Cardiac septum (tissue), 1 donor: Measurements from ENCODE around the gene JPH2. TPM values are rescaled to one million over a fixed set of nuclear protein-coding genes. Genes with fewer than 3 reads are reported as not detected.

Source experiments
- DNase-seq: peaks from one replicate; pipeline ENCODE4 v3.0.0-alpha.2; 2020; ENCODE audit warnings: low spot score
- intact Hi-C: fragments of 100-400 bp; cut with DNase I; formaldehyde crosslinking; loops from one replicate; pipeline ENCODE4 v1.14.0; 2022
- total RNA-seq: library from RNA; stranded (reverse); fragmentation: NEBNext Ultra II Directional; extraction: Animal tissue kit (Norgen Biotek cat#: 25700); gene quantifications from one replicate; pipeline ENCODE4 v1.2.1, GENCODE V29; 2021
- donor health status: DM: no; HTN: no; CAD: no.

JPH2 gene
- total RNA-seq, 1 donor from 2014 or later: 182 TPM

- no peak for DNase-seq
- intact Hi-C loops: no loop called here
Measured at GRCh38 chr20:44092551-44093248, 94.3 kb downstream of the JPH2 start.

GRCh38 chr20:44091026-44091425 is 96.0 kb downstream of the JPH2 start:
- intact Hi-C loops: no loop called here
- DNase-seq: no peak

GRCh38 chr20:44089987-44090674 is 96.9 kb downstream of the JPH2 start:
- DNase-seq: no peak
- intact Hi-C loops: no loop called here

- intact Hi-C loops: no loop called here
Measured at GRCh38 chr20:44087857-44088120, 99.2 kb downstream of the JPH2 start.

GRCh38 chr20:44087051-44087856 is 99.7 kb downstream of the JPH2 start:
- no peak for DNase-seq
- intact Hi-C loops: no loop called here

More at GRCh38 chr20:44087857-44088120, 99.2 kb downstream of the JPH2 start:
- DNase-seq: no peak

- intact Hi-C loops: no loop called here
- no peak for DNase-seq
Measured at GRCh38 chr20:44085616-44086434, 101.2 kb downstream of the JPH2 start.

- DNase-seq: no peak
- intact Hi-C loops: loop anchor here (5.0 kb wide), 2 partner anchors 243 to 318 kb away; no protein-coding TSS in a partner anchor
Measured at GRCh38 chr20:44084891-44085290, 102.1 kb downstream of the JPH2 start.

GRCh38 chr20:44084439-44084838 is 102.5 kb downstream of the JPH2 start:
- intact Hi-C loops: loop anchor here (5.0 kb wide), 2 partner anchors 242 to 317 kb away; no protein-coding TSS in a partner anchor
- no peak for DNase-seq

- DNase-seq: no peak
- intact Hi-C loops: loop anchor here (5.0 kb wide), 2 partner anchors 241 to 316 kb away; no protein-coding TSS in a partner anchor
Measured at GRCh38 chr20:44083220-44083933, 103.6 kb downstream of the JPH2 start.

GRCh38 chr20:44081888-44082287 is 105.1 kb downstream of the JPH2 start:
- no peak for DNase-seq

GRCh38 chr20:44081476-44081875 is 105.5 kb downstream of the JPH2 start:
- DNase-seq: no peak

More at GRCh38 chr20:44081888-44082287, 105.1 kb downstream of the JPH2 start:
- intact Hi-C loops: loop anchor here (2.0 to 5.0 kb wide), 4 partner anchors 25 to 543 kb away; no protein-coding TSS in a partner anchor

GRCh38 chr20:44080646-44081267 is 106.2 kb downstream of the JPH2 start:
- intact Hi-C loops: loop anchor here (1.0 to 5.0 kb wide), 5 partner anchors 24 to 542 kb away; no protein-coding TSS in a partner anchor
- peak; percentile 88 for DNase-seq

More at GRCh38 chr20:44081476-44081875, 105.5 kb downstream of the JPH2 start:
- intact Hi-C loops: loop anchor here (2.0 to 5.0 kb wide), 4 partner anchors 25 to 543 kb away; no protein-coding TSS in a partner anchor

GRCh38 chr20:44080064-44080463 is 106.9 kb downstream of the JPH2 start:
- DNase-seq: no peak
- intact Hi-C loops: loop anchor here (1.0 to 5.0 kb wide), 5 partner anchors 23 to 541 kb away; no protein-coding TSS in a partner anchor

GRCh38 chr20:44079291-44079690 is 107.7 kb downstream of the JPH2 start:
- intact Hi-C loops: no loop called here
- DNase-seq: no peak

- intact Hi-C loops: no loop called here
- DNase-seq: no peak
Measured at GRCh38 chr20:44075950-44076232, 111.1 kb downstream of the JPH2 start.

- intact Hi-C loops: no loop called here
- DNase-seq: no peak
Measured at GRCh38 chr20:44075191-44075949, 111.6 kb downstream of the JPH2 start.
